SU-DHL-6 (cell line): ENCODE measurements around the gene FBXO41.

ENCODE experiments used
- H2AFZ ChIP-seq: fragments of 200-600 bp; sonication (generic); 2 replicates; pipeline ENCODE4 v1.6.1; 2014; ENCODE audit warnings: low read depth, mild to moderate bottlenecking, moderate library complexity, mixed read lengths, antibody characterized with exemption, low read length; ENCODE audit not compliant: severe bottlenecking
- H3F3A ChIP-seq: fragments of 200-600 bp; shearing (Covaris generic); 2 replicates; pipeline ENCODE4 v1.6.0; 2016; ENCODE audit warnings: antibody characterized with exemption, mild to moderate bottlenecking; ENCODE audit not compliant: insufficient read depth
- H3K27ac ChIP-seq: fragments of 200-600 bp; sonication (generic); 2 replicates; pipeline ENCODE4 v1.5.1; 2016; ENCODE audit warnings: low read depth, mild to moderate bottlenecking, low read length, moderate library complexity, mixed read lengths
- H3K27me3 ChIP-seq: fragments of 200-600 bp; sonication (generic), shearing (Covaris generic); 2 replicates; pipeline ENCODE4 v1.6.0; 2014; ENCODE audit warnings: mild to moderate bottlenecking, low read length
- H3K36me3 ChIP-seq: fragments of 200-600 bp; sonication (generic); 2 replicates; pipeline ENCODE4 v1.6.1; 2014; ENCODE audit warnings: mild to moderate bottlenecking, low read length, mixed read lengths
- H3K4me2 ChIP-seq: fragments of 300-600, 200-600 bp; shearing (Covaris generic), sonication (generic); 2 replicates; pipeline ENCODE4 v1.6.0; 2014; ENCODE audit warnings: low read length, low read depth, mild to moderate bottlenecking; ENCODE audit not compliant: poor library complexity, severe bottlenecking
- H3K4me3 ChIP-seq: fragments of 200-600 bp; sonication (generic); 2 replicates; pipeline ENCODE4 v1.5.1; 2014; ENCODE audit warnings: antibody characterized with exemption, low read length, mild to moderate bottlenecking, mixed read lengths; ENCODE audit not compliant: insufficient read depth, poor library complexity, severe bottlenecking
- H3K79me2 ChIP-seq: fragments of 200-600 bp; sonication (generic); 2 replicates; pipeline ENCODE4 v1.6.1; 2014; ENCODE audit warnings: mild to moderate bottlenecking, low read length, moderate library complexity; ENCODE audit not compliant: insufficient read depth
- H3K9ac ChIP-seq: fragments of 200-600 bp; sonication (generic); 2 replicates; pipeline ENCODE4 v1.7.0; 2014; ENCODE audit warnings: mild to moderate bottlenecking, low read length
- H3K9me2 ChIP-seq: fragments of 200-600 bp; sonication (generic); replicated peaks from 2 replicates; pipeline ENCODE4 v1.6.1; 2014; ENCODE audit warnings: low read length; ENCODE audit not compliant: insufficient read depth
- H3K9me3 ChIP-seq: fragments of 200-600 bp; sonication (generic); 2 replicates; pipeline ENCODE4 v1.6.1; 2014; ENCODE audit warnings: low read length, mixed read lengths; ENCODE audit not compliant: insufficient read depth
- H4K20me1 ChIP-seq: fragments of 200-600 bp; sonication (generic); 2 replicates; pipeline ENCODE4 v1.6.1; 2014; ENCODE audit warnings: low read depth, mild to moderate bottlenecking, antibody characterized with exemption, low read length, moderate library complexity, mixed read lengths
- EZH2phosphoT487 ChIP-seq: fragments of 200-600 bp; sonication (generic), shearing (Covaris generic); conservative IDR thresholded peaks from 2 replicates; pipeline ENCODE4 v1.6.1; 2018; ENCODE audit warnings: mild to moderate bottlenecking, antibody characterized with exemption, low read length, moderate library complexity, mixed read lengths
- TF ChIP-seq, protein P1 (sequence below): fragments of 200-600 bp; sonication (generic); IDR thresholded peaks from one replicate; pipeline ENCODE4 v1.5.1; 2017; ENCODE audit warnings: antibody characterized with exemption, mild to moderate bottlenecking, low read length, moderate library complexity; ENCODE audit not compliant: insufficient read depth, poor library complexity, severe bottlenecking

Gene FBXO41

DNA sequence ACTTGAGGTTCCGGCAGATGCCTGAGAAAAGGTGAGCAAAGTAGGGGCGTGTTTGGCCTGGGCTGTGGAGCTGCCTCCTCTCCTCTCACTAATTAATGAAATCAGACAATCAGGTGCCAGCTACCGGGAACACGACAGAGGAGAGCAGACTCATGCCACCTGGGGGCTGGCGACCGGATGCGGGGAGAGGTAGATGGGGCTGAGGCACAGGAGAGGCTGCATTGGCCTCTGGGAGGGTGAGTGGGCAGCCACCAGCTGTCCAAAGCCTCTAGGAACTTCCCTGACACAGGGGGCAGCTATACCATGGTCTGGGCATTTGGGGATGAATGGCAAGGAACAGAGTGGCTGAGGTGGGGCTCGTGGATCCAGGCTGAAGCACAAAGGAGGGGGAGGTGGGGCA, 25.0 kb downstream of the FBXO41 start:
- Histone ChIP-seq H4K20me1 (no peaks in the 10 kb centered on the region), H3K4me3 (no peak overlapping the region), H3K9me3 (no peaks in the 10 kb centered on the region), H3K36me3 (no peaks in the 10 kb centered on the region), H3K27me3 (no peaks in the 10 kb centered on the region), H3K9ac (no peak overlapping the region), H3K27ac (no peak overlapping the region), H2AFZ (no peak overlapping the region), H3F3A (peaks cover 4% of the 10 kb centered on the region; the same call in 1 of the 2 replicates), H3K79me2 (no peaks in the 10 kb centered on the region), H3K4me2 (no peak overlapping the region), H3K9me2 (no peaks in the 10 kb centered on the region)
- no peak for TF ChIP-seq EZH2phosphoT487
- TF ChIP-seq, protein P1, sequence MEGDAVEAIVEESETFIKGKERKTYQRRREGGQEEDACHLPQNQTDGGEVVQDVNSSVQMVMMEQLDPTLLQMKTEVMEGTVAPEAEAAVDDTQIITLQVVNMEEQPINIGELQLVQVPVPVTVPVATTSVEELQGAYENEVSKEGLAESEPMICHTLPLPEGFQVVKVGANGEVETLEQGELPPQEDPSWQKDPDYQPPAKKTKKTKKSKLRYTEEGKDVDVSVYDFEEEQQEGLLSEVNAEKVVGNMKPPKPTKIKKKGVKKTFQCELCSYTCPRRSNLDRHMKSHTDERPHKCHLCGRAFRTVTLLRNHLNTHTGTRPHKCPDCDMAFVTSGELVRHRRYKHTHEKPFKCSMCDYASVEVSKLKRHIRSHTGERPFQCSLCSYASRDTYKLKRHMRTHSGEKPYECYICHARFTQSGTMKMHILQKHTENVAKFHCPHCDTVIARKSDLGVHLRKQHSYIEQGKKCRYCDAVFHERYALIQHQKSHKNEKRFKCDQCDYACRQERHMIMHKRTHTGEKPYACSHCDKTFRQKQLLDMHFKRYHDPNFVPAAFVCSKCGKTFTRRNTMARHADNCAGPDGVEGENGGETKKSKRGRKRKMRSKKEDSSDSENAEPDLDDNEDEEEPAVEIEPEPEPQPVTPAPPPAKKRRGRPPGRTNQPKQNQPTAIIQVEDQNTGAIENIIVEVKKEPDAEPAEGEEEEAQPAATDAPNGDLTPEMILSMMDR: no peak

DNA sequence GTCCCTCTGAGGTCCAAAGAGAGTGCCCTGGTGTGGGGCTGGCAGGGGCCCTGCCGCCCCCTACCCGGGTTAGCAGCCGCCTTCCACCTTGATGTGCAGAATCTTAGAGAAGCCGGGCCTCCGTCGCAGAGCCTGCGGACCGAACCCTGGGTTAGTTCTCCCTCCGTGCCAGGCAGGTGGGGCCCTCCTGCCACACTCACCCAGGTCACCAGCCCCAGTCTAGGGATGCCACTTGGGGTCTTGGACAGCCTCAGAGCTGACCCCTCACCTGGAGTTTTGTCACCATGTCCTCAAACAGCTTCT, 25.4 kb downstream of the FBXO41 start:
- Histone ChIP-seq H3K36me3 (no peaks in the 10 kb centered on the region), H3K9me2 (no peaks in the 10 kb centered on the region), H4K20me1 (no peaks in the 10 kb centered on the region), H3F3A (peaks cover 8% of the 10 kb centered on the region; the same call in 1 of the 2 replicates), H3K27me3 (no peaks in the 10 kb centered on the region), H3K4me3 (no peak overlapping the region), H2AFZ (no peak overlapping the region), H3K9ac (no peak overlapping the region), H3K4me2 (no peak overlapping the region), H3K27ac (no peak overlapping the region), H3K9me3 (no peaks in the 10 kb centered on the region), H3K79me2 (no peaks in the 10 kb centered on the region)
- TF ChIP-seq, protein P1: no peak
- no peak for TF ChIP-seq EZH2phosphoT487

DNA sequence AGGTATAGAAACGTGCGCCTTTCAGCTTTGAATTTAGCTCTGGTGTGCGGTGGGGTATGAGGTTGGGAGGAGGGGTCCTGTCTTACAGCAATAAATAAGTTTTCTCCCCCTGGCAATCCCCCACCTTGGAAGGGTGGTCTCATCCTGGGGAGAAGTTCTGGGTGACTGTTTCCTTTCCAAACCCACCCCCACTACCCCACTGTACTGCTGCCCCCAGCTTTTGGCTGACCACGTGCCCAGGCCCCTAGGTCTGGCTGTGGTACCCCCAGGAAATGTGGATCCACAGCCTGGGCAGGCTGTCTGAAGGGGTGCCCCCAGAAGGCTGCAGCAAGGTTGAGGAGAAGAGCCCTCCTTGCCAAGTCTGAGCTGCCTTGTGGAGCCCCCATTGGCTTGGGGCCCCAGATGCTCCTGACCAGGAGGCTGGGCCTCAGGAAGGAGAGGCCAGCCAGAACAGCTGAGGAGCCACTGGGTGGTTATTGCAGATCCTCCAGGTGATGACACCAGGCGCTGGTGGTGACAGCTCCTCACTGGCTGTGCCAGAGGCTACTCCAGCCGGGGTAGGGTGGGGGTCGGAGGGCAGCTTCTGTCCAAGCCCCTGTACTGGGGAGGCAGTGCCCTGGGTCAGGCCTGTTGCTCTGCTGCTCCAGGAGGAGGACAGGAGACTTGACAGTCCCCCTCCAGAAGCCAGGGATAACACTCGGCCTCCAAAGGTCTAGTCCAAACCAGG, 25.9 kb downstream of the FBXO41 start:
- no peaks in the 10 kb centered on the region for H3K27me3 ChIP-seq
- H3K9ac ChIP-seq: no peak overlapping the region

More for the DNA sequence above, 25.9 kb downstream of the FBXO41 start:
- TF ChIP-seq, protein P1: no peak
- no peak for TF ChIP-seq EZH2phosphoT487
- Histone ChIP-seq H3F3A (peaks cover 13% of the 10 kb centered on the region), H3K79me2 (no peaks in the 10 kb centered on the region), H3K9me3 (no peaks in the 10 kb centered on the region), H3K27ac (no peak overlapping the region), H3K4me2 (no peak overlapping the region), H3K9me2 (no peaks in the 10 kb centered on the region), H3K36me3 (no peaks in the 10 kb centered on the region), H2AFZ (no peak overlapping the region), H3K4me3 (no peak overlapping the region), H4K20me1 (no peaks in the 10 kb centered on the region)
